ENCODE results near the gene PPP1CA.

PPP1CA gene

GRCh38 chr11:67416416-67417335, 15.0 kb upstream of the PPP1CA start:
- no peaks in the 10 kb centered on the region for H3K9me3 ChIP-seq (ENCODE audit: control insufficient read depth in 2 of 2, low read length in 2 of 2)
- peak overlapping the region in 1 of 2 donors; percentile 16 for H3K27ac ChIP-seq (ENCODE audit: low read depth in 2 of 2, low read length in 2 of 2)
- H3K36me3 ChIP-seq (ENCODE audit: control insufficient read depth in 2 of 2, insufficient read depth in 2 of 2, low read length in 2 of 2) = no peaks in the 10 kb centered on the region
- H3K9ac ChIP-seq (ENCODE audit: low read depth in 1 of 2, low read length in 2 of 2) = no peak overlapping the region
- H3K4me3 ChIP-seq (ENCODE audit: low read length in 2 of 2) = no peak overlapping the region
- H3K4me1 ChIP-seq (ENCODE audit: control insufficient read depth in 2 of 2, insufficient read depth in 2 of 2, low read length in 2 of 2) = peaks cover 17 to 24% of the 10 kb centered on the region in 2 donors
- peaks cover 0 to 13% of the 10 kb centered on the region in 2 donors for H3K27me3 ChIP-seq (ENCODE audit: control insufficient read depth in 2 of 2, insufficient read depth in 2 of 2, low read length in 2 of 2)

GRCh38 chr11:67415501-67416304, 14.0 kb upstream of the PPP1CA start, which contains the start of gene CARNS1:
Gene CARNS1, plus strand, starts transcription at chr11:67415678. Its CDS starts 522 bp downstream, at chr11:67416200.
- peaks cover 2 to 18% of the 10 kb centered on the region in 2 donors for H3K27me3 ChIP-seq (ENCODE audit: control insufficient read depth in 2 of 2, insufficient read depth in 2 of 2, low read length in 2 of 2)
- H3K4me3 ChIP-seq (ENCODE audit: low read length in 2 of 2) = peak within 1 kb of the TSS in 1 of 2 donors; percentile 50
- H3K4me1 ChIP-seq (ENCODE audit: control insufficient read depth in 2 of 2, insufficient read depth in 2 of 2, low read length in 2 of 2) = peaks cover 13 to 22% of the 10 kb centered on the region in 2 donors
- no peak within 1 kb of the TSS for H3K27ac ChIP-seq (ENCODE audit: low read depth in 2 of 2, low read length in 2 of 2)
- no peaks in the 10 kb centered on the region for H3K36me3 ChIP-seq (ENCODE audit: control insufficient read depth in 2 of 2, insufficient read depth in 2 of 2, low read length in 2 of 2)
- H3K9me3 ChIP-seq (ENCODE audit: control insufficient read depth in 2 of 2, low read length in 2 of 2) = no peaks in the 10 kb centered on the region
- H3K9ac ChIP-seq (ENCODE audit: low read depth in 1 of 2, low read length in 2 of 2) = no peak within 1 kb of the TSS

GRCh38 chr11:67413266-67413849, 11.7 kb upstream of the PPP1CA start:
- peaks cover 9 to 22% of the 10 kb centered on the region in 2 donors for H3K4me1 ChIP-seq (ENCODE audit: control insufficient read depth in 2 of 2, insufficient read depth in 2 of 2, low read length in 2 of 2)
- no peaks in the 10 kb centered on the region for H3K9me3 ChIP-seq (ENCODE audit: control insufficient read depth in 2 of 2, low read length in 2 of 2)
- H3K27me3 ChIP-seq (ENCODE audit: control insufficient read depth in 2 of 2, insufficient read depth in 2 of 2, low read length in 2 of 2) = peaks cover 2 to 18% of the 10 kb centered on the region in 2 donors
- H3K4me3 ChIP-seq (ENCODE audit: low read length in 2 of 2) = no peak overlapping the region
- H3K27ac ChIP-seq (ENCODE audit: low read depth in 2 of 2, low read length in 2 of 2) = no peak overlapping the region
- no peaks in the 10 kb centered on the region for H3K36me3 ChIP-seq (ENCODE audit: control insufficient read depth in 2 of 2, insufficient read depth in 2 of 2, low read length in 2 of 2)
- H3K9ac ChIP-seq (ENCODE audit: low read depth in 1 of 2, low read length in 2 of 2) = no peak overlapping the region

GRCh38 chr11:67412495-67413179, 11.0 kb upstream of the PPP1CA start:
- Histone ChIP-seq H3K4me3 (ENCODE audit: low read length in 2 of 2) (no peak overlapping the region), H3K36me3 (ENCODE audit: control insufficient read depth in 2 of 2, insufficient read depth in 2 of 2, low read length in 2 of 2) (no peaks in the 10 kb centered on the region), H3K27ac (ENCODE audit: low read depth in 2 of 2, low read length in 2 of 2) (no peak overlapping the region), H3K4me1 (ENCODE audit: control insufficient read depth in 2 of 2, insufficient read depth in 2 of 2, low read length in 2 of 2) (peaks cover 9 to 26% of the 10 kb centered on the region in 2 donors), H3K27me3 (ENCODE audit: control insufficient read depth in 2 of 2, insufficient read depth in 2 of 2, low read length in 2 of 2) (peaks cover 2 to 18% of the 10 kb centered on the region in 2 donors), H3K9me3 (ENCODE audit: control insufficient read depth in 2 of 2, low read length in 2 of 2) (no peaks in the 10 kb centered on the region), H3K9ac (ENCODE audit: low read depth in 1 of 2, low read length in 2 of 2) (no peak overlapping the region)

- H3K27ac ChIP-seq (ENCODE audit: low read depth in 2 of 2, low read length in 2 of 2) = no peak overlapping the region
- H3K36me3 ChIP-seq (ENCODE audit: control insufficient read depth in 2 of 2, insufficient read depth in 2 of 2, low read length in 2 of 2) = no peaks in the 10 kb centered on the region
- no peak overlapping the region for H3K9ac ChIP-seq (ENCODE audit: low read depth in 1 of 2, low read length in 2 of 2)
- H3K9me3 ChIP-seq (ENCODE audit: control insufficient read depth in 2 of 2, low read length in 2 of 2) = no peaks in the 10 kb centered on the region
- no peak overlapping the region for H3K4me3 ChIP-seq (ENCODE audit: low read length in 2 of 2)
- H3K4me1 ChIP-seq (ENCODE audit: control insufficient read depth in 2 of 2, insufficient read depth in 2 of 2, low read length in 2 of 2) = peaks cover 12 to 28% of the 10 kb centered on the region in 2 donors
- H3K27me3 ChIP-seq (ENCODE audit: control insufficient read depth in 2 of 2, insufficient read depth in 2 of 2, low read length in 2 of 2) = peaks cover 2 to 18% of the 10 kb centered on the region in 2 donors
Observed at GRCh38 chr11:67411785-67412152, 10.1 kb upstream of the PPP1CA start.

GRCh38 chr11:67410984-67411784, 9.5 kb upstream of the PPP1CA start:
- H3K27ac ChIP-seq (ENCODE audit: low read depth in 2 of 2, low read length in 2 of 2) = no peak overlapping the region
- peaks cover 12 to 30% of the 10 kb centered on the region in 2 donors for H3K4me1 ChIP-seq (ENCODE audit: control insufficient read depth in 2 of 2, insufficient read depth in 2 of 2, low read length in 2 of 2)
- H3K9ac ChIP-seq (ENCODE audit: low read depth in 1 of 2, low read length in 2 of 2) = no peak overlapping the region
- no peak overlapping the region for H3K4me3 ChIP-seq (ENCODE audit: low read length in 2 of 2)
- H3K9me3 ChIP-seq (ENCODE audit: control insufficient read depth in 2 of 2, low read length in 2 of 2) = no peaks in the 10 kb centered on the region
- H3K36me3 ChIP-seq (ENCODE audit: control insufficient read depth in 2 of 2, insufficient read depth in 2 of 2, low read length in 2 of 2) = no peaks in the 10 kb centered on the region
- H3K27me3 ChIP-seq (ENCODE audit: control insufficient read depth in 2 of 2, insufficient read depth in 2 of 2, low read length in 2 of 2) = peaks cover 2 to 18% of the 10 kb centered on the region in 2 donors

- peaks cover 12 to 30% of the 10 kb centered on the region in 2 donors for H3K4me1 ChIP-seq (ENCODE audit: control insufficient read depth in 2 of 2, insufficient read depth in 2 of 2, low read length in 2 of 2)
- peak overlapping the region; percentile 11 to 13 for H3K4me3 ChIP-seq (ENCODE audit: low read length in 2 of 2)
- peaks cover 2 to 18% of the 10 kb centered on the region in 2 donors for H3K27me3 ChIP-seq (ENCODE audit: control insufficient read depth in 2 of 2, insufficient read depth in 2 of 2, low read length in 2 of 2)
- no peaks in the 10 kb centered on the region for H3K9me3 ChIP-seq (ENCODE audit: control insufficient read depth in 2 of 2, low read length in 2 of 2)
- H3K27ac ChIP-seq (ENCODE audit: low read depth in 2 of 2, low read length in 2 of 2) = peak overlapping the region in 1 of 2 donors; percentile 85
- H3K36me3 ChIP-seq (ENCODE audit: control insufficient read depth in 2 of 2, insufficient read depth in 2 of 2, low read length in 2 of 2) = no peaks in the 10 kb centered on the region
- H3K9ac ChIP-seq (ENCODE audit: low read depth in 1 of 2, low read length in 2 of 2) = no peak overlapping the region
Observed at GRCh38 chr11:67410369-67410831, 8.7 kb upstream of the PPP1CA start.

- Histone ChIP-seq H3K9ac (ENCODE audit: low read depth in 1 of 2, low read length in 2 of 2) (peak overlapping the region; percentile 42 to 47), H3K36me3 (ENCODE audit: control insufficient read depth in 2 of 2, insufficient read depth in 2 of 2, low read length in 2 of 2) (no peaks in the 10 kb centered on the region), H3K27me3 (ENCODE audit: control insufficient read depth in 2 of 2, insufficient read depth in 2 of 2, low read length in 2 of 2) (peaks cover 2 to 18% of the 10 kb centered on the region in 2 donors), H3K4me1 (ENCODE audit: control insufficient read depth in 2 of 2, insufficient read depth in 2 of 2, low read length in 2 of 2) (peaks cover 7 to 27% of the 10 kb centered on the region in 2 donors), H3K9me3 (ENCODE audit: control insufficient read depth in 2 of 2, low read length in 2 of 2) (no peaks in the 10 kb centered on the region), H3K27ac (ENCODE audit: low read depth in 2 of 2, low read length in 2 of 2) (peak overlapping the region; percentile 57 to 85), H3K4me3 (ENCODE audit: low read length in 2 of 2) (peak overlapping the region; percentile 17 to 44)
Observed at GRCh38 chr11:67409781-67410368, 8.2 kb upstream of the PPP1CA start.
